Left colon (tissue), 2 donors: ENCODE data around the gene ACTR8. TPM values are rescaled to one million over a fixed set of nuclear protein-coding genes. Genes with fewer than 3 reads are reported as not detected.
A peak's percentile ranks its signal among the peaks of the same experiment; 100 is the strongest.

Experiments used
- ATAC-seq: fragments of 200-7000 bp; cut with Tn5 transposase; one replicate; pipeline ENCODE4 v1.9.1; 2020; ENCODE audit warnings: mild to moderate bottlenecking, moderate library complexity
- DNase-seq, 2 donors: peaks; one replicate each; pipeline ENCODE4 v3.0.0-alpha.2; 2020
- intact Hi-C, 2 donors: fragments of 100-400 bp; cut with DNase I in 1 of 2; cut with micrococcal nuclease in 1 of 2; formaldehyde crosslinking; loops; one replicate each; pipeline versions ENCODE4 v1.11.2 to v1.14.0; 2022; cut with DNase I, micrococcal nuclease
- total RNA-seq, 2 donors: library from RNA; stranded (reverse); fragmentation: NEBNext Ultra II Directional; extraction: Animal tissue kit (Norgen Biotek cat#: 25700); gene quantifications; one replicate each; pipeline ENCODE4 v1.2.1, GENCODE V29; 2021
- donor health status: DM: no; HTN: no; CAD: no.
- donor health status: DM: yes; HTN: yes; CAD: no.

ACTR8 gene
- total RNA-seq, 2 donors from 2014 or later: 19.0 to 27.7 TPM

DNA sequence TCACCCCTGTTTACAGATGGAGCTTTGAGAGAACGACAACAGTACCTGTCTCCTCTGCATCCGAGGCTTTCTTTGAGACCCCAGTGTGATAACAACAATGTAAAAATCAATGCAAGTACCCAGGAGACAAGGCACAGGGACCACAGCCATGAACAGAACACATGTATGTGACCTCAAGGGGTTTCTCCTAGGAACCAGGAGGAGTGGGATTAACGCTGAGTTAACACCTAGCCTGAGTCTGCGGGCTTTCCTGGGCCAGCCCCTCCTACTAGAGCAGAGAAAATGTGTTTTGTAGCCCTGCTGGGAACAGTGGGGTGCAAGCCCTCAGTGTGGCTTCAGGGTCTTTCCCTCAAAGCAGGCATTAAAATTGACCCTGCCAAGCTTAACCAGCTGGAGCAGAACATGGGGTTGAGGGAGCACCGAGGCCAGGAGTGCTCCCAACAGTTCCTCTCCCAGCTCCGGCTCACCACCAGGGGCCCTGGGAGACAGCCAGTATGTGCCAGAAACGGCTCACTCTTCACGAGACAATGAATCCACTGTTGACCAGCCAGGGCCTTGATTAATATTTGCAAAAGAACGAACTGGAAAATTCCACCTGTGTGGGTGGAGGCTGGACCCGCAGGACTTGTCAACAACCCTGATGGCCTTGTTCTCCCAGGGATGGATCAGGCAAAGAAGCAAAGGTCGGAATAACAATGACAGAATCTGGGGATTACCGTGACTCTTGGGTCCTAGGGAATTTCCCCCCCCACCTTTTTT lies 39.3 kb downstream of the ACTR8 start:
- intact Hi-C loops: no loop called here
- DNase-seq: peak; percentile 75 to 85
- peak; percentile 57 for ATAC-seq

DNA sequence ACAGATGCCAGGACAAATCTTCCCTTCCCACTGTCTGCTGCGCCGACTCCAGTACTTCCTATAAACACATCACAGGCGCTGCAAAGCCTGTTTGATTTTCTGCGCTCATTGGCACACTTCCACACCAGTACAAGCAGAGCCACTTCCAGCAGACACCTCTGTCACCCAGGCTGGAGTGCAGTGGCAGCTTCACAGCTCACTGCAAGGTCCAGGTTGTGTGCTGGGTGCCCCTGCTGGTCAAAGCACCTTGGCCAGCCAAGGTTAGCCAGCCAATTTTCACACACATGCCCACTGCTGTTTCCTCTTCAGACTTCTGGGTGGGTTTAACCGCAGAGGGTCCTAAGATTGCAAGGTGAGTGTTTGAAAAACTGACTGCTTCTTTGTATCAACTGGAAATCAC lies 40.7 kb downstream of the ACTR8 start:
- DNase-seq (peak; percentile 60 to 73), ATAC-seq (peak; percentile 33)
- intact Hi-C loops: no loop called here

DNA sequence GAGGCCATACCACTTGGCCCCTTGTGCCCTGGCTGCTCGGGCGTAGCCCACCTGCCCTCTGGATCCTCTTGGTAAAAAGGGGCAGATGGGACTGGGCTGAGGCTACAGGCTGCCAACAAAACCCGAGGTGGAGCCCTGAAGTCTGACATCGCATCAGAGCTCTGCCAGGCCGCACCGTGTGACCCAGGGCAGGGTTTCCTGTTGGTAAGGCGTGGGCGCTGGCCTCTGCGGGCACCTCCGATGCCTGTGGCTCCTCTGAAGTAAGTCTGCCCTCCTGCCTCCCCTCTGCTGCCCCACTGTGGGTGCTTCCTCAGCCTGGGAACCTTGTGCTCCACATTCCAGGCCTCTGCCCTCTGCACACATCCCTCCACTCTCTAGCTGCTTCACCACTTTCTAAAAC lies 44.6 kb downstream of the ACTR8 start:
- intact Hi-C loops: no loop called here
- ATAC-seq (no peak), DNase-seq (no peak)

DNA sequence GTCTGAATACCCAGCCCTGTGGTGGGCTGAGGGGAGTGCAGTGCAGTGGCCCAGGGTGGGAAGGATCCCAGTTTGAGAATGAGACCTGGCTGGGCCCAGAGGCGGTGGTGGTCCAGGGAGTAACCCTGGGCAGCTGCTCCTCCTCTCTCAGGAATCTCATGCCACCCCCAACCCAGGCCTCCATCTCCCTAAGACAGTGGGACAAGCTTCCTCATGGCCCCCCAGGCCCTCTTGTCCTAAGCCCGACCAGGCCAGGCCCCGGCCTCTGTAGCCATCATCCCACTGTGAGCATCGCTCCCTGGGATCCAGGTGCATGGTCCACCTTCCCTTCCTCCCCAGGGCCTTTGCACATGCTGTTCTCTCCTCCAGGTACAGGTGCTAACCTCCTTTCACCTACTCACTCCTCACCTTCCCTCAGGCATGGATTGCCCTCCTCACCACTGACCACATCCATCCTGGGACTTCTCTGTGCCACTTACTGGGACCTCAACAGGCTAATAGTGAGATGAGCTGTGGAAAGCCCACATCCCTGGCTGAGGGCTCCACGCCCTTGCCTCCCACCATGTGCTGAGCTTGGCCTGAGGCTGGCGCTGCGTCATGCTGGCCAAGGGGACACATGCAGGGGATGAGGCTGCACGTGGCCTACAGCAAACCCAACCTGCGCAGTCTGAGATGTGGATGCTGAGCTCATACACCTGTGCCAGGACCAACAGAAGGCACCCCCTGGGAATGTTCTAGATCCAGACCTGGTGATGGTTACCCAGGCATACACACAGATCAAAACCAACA lies 45.7 kb downstream of the ACTR8 start:
- intact Hi-C loops: no loop called here
- no peak for ATAC-seq
- DNase-seq: no peak

DNA sequence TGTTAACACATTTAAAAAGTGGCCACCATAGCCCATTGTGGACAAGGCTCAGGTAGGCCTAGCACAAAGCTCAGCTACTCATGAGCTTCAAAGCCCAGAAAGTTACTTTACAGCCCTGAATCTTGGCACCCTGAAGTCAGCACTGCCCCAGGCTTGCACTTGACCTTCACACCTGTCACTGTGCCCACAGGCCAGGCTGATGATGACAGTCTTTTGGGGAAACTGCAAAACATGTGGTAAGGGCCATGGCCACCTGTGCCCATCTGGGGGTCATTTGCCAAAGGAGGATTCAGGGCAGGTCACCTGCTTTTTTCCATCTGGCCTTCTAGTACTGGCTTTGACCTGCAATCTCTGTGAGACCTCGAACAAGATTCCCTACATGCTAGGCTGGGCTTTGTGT lies 46.7 kb downstream of the ACTR8 start:
- ATAC-seq (no peak), DNase-seq (no peak)
- intact Hi-C loops: no loop called here

DNA sequence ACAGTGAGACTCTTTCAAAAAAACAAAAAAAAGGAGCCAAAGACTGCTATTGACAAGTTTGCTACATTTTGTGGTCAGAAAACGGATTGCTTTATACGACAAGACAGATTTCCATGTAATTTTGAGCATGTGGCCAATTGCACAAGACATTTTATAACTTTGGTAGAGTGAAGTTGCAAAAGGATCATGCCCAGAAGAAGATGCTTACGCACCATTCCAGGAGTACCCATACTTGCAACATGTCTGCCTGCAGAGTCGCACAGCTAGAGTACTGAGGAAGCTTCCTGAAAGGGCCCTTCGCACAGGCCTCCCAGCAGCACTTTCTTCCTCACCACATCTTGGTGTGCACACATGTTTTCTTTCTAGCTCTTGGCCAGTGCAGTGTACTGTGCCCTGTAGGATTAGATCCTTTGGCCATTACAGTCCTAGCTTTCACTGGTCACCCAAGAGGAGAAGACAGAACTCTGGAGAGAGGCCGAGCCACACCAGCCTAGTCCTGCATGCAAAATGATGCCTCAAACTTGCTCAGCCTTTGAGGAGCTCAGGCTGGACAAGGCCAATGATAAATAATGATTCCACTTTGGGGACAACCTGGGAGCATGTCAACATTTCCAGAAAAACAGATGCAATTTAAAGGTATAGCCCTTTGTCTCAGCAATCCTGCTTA lies 47.4 kb downstream of the ACTR8 start:
- intact Hi-C loops: no loop called here
- no peak for DNase-seq
- ATAC-seq: no peak

DNA sequence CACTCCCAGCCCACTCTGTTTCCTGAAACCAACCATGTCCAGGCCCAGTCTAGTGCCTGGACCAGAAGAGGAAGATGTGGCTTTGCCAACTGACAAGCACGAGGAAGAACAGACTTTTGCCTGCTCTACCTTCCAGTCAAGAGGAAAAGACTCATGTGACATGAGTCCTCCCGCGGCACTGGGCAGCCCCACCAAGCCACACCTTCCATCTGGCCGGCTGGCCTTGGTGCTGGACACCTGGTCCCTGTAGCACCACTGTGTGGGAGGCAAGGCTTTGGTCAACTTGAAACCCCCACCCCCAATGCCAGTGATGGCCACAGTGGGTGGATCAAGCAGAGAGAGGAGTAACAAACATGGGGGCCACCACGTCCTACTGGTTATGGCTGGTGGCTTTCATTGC lies 48.3 kb downstream of the ACTR8 start:
- no peak for ATAC-seq
- intact Hi-C loops: no loop called here
- no peak for DNase-seq

DNA sequence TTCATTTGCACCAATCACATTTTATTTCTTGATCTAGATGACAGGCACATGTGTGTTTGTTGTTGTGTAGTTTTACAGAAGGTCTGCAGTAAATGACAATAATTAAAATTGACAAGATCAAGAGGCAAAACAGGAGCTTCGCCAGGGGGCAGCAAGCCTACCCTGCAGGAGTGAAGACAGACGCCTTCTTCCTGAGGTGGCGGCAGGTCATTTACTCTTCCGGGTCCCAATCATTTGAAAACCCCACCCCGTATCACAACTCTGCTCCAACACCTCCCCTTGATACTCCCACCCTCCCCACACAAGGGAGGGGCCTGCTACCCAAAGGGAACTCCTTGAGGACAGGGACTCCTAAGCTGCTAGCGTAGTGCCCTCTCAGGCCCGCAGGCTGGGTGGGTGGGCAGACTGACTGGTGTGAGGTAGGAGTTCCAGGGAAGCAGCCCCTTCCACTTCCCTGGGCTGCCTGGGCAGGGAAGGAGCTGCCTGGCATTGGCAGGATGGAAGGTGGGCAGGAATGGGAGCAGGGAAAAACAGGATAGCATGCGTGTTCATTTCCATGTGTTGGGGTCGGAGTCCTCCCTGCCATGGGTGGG lies 48.8 kb downstream of the ACTR8 start:
- intact Hi-C loops: no loop called here
- ATAC-seq (no peak), DNase-seq (no peak)

DNA sequence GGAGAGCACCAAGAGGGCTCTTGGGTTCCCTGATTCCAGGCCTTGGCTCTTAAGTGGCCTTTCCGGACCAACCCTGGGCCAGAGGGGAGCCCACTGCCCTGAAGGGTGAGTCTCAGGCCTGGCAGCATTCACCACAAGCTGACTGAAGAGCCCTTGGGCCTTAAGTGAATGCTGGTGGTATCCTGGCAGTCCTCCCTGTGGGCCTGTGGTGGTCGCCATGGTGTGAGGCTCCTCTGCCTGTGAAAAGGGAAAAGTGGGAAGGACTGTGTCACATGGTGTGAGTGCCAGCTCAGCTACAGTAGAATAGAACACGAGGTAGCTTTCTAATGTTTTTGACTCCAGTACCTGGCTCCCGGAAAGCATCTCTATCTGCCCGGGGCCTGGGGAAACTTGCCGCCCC lies 51.0 kb downstream of the ACTR8 start:
- DNase-seq (no peak), ATAC-seq (no peak)
- intact Hi-C loops: no loop called here

DNA sequence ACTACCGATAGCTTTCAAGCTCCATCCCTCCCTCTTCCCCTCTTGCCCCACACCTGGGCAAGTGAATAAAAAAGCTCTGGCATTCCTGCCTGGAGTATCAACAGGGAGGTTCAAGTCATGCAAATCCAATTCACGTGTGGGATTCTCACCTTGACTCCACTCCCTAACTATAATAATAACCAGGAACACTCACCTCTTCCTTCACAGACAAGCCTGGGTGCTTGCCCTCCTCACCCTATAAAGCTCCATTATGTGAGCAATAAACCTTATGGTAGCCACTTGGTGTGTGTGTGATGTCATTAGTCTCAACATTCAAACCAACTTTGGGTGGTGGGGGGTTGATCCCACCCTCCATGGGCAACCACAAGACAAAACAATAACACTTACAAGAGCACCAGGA lies 52.3 kb downstream of the ACTR8 start:
- ATAC-seq (peak; percentile 68), DNase-seq (no peak)
- intact Hi-C loops: no loop called here

DNA sequence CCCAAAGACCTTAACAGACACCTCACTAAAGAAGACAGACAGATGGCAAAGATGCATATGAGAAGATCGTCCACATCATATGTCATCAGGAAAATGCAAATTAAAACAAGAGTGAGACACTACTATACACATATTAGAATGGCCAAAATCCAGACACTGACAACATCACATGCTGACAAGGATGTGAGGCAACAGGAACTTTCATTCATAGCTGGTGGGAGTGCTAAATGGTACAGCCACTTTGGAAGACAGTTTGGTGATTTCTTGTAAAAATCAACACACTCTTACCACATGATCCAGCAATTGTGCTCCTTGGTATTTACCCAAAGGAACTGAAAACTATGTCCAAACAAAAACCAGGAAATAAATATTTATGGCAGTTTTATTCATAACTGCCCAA lies 53.4 kb downstream of the ACTR8 start:
- peak; percentile 22 for ATAC-seq
- DNase-seq: no peak
- intact Hi-C loops: no loop called here

DNA sequence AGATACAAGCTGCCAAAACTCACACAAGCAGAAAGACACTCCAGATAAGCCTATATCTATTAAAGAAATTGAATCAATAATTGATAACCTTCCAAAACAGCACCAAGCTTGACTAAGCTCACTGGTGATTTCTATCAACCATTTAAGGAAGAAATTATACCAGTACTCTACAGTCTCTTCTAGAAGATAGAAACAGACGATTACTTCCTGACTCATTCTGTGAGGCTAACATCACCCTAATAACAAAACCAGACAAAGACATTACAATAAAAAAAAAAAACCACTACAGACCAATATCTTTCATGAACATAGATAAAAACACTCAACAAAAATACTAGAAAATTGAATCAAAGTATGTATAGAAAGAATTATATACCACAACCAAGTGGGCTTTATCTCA lies 55.9 kb downstream of the ACTR8 start:
- no peak for ATAC-seq
- intact Hi-C loops: no loop called here
- no peak for DNase-seq

DNA sequence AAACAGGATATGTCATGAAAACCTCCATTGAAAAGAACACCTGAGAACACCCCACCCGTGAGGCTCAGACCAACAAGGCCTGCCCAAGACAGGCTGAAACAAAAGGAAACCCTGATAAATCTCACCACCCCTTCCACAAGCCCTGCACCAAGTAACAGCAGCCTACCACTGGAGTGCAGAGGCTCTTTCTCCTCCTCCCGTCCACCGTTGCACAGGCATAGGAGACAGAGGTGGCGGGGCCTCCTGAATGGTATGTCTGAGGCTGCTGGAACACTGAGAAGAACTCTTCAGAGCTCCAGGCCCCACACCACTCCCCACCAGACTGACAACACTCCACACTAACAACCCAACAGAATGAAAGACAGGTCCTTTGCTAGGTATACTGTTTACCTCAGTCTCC lies 57.2 kb downstream of the ACTR8 start:
- ATAC-seq (no peak), DNase-seq (no peak)
- intact Hi-C loops: no loop called here

DNA sequence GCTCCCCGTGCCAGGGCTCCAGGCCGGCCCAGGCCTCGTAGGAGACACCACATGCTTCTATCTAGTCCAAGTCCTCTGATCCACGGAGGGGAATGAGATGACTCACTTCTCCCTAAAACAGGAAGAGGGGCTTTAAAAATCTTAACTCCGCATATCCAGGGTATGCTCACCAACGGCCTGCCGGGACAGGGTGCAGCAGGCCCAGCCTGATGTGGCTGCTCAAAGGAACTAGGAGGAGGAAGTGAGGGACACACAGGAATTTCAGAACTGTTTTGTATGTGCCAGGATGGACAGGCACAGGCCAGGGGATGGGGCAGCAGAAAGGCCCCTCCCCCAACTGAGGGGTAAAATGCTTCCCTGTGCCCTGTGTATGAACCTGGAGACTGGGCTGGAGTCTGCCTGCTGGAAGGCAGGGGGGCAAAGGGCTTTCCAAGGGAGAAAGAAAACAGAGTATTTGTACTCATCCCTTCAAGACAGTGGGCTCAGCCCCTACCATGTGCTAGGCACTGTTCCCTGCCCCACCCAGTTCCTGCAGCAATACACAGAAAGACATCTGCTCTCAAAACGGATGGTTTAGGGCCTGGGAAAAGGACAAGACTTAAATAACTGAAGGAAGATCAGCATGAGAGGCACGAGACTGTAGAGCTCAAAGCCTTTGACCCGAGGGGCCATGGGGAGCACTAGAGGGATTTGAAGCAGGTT lies 57.8 kb downstream of the ACTR8 start:
- intact Hi-C loops: no loop called here
- DNase-seq: peak in 1 of 2 donors; percentile 17
- peak; percentile 15 for ATAC-seq

DNA sequence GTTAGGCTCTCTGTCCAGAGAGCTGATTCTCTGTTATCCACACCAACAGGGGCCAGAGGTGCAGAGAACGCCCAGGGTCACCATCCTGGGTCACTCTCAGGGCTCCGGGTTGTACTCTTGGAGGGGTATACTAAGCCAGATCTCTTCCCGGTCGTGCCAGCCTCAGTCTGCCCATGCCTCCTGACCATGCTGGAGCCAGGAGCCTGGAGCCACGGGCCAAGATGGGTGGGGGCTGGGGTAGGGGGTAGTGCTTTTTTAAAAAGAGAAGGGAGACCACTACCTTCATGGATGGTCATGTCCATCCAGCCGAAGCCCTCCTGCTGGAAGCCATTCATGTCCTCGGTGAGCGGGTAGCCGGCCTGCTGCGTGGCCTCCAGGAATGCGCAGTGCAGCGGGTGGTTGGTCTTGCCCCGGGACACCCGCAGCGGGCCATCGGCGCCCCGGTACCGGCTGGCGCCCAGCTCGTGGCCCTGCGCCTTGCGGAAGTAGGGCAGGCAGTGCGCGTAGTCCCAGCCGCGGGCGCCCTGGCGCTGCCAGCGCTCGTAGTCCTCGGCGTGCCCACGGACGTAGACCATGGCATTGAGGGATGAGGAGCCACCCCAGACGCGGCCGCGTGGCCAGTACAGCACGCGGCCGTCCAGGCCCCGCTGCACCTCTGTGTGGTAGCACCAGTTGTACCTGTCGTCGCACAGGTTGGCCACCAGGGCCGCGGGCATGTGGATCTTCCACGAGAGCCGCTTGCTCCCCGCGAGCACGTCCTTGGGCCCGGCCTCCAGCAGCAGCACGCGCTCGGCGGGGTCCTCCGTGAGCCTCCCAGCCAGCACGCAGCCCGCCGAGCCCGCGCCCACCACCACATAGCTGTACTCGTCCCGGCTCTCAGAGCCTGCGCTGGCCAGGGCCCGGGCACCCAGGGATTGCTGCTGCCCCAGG lies 58.7 kb downstream of the ACTR8 start:
- DNase-seq (peak in 1 of 2 donors; percentile 20), ATAC-seq (no peak)

DNA sequence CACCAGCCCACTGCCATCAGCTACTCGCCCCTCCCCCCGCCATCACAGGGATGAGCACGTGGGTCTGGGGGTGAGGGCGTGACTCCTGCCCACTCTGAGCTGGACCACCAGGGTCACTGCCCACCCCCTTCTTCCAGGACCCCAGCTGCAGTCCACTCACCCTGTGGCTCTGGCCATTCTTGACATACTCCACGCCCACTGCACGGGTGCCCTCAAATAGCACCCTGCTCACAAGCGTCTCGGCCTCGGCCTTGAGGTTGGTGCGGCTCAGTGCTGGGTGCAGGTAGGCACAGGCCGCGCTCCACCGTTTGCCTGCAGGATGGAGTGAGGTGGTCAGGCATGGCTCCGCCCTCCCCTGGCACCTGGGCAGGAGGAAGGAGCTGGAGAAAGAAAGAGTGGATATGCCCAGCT lies 59.6 kb downstream of the ACTR8 start:
- peak; percentile 9 for ATAC-seq
- DNase-seq: peak in 1 of 2 donors; percentile 20
- intact Hi-C loops: no loop called here

More for the DNA sequence above, 58.7 kb downstream of the ACTR8 start:
- intact Hi-C loops: no loop called here

DNA sequence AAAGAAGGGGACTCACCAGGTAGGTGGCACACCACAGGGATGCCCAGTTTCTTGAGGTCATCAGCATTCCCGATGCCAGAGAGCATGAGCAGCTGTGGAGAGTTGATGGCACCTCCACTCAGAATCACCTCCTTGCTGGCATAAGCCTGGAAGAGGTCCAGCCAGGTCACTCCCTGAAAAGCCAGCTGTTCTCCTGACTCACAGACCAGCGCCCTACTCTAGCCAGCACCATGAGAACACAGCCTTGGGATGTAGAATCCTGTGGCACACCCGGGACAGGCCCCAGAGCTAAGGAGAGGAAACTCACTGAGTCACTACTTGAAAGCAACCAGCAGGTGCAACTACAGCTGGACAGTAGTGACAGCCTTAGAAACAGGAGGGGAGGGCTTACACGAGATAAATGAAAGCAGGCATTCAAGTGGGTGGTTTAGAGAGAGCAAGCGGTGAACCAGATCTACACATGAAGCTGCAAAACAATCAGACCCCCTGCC lies 60.3 kb downstream of the ACTR8 start:
- peak in 1 of 2 donors; percentile 52 for DNase-seq
- peak; percentile 65 for ATAC-seq
- intact Hi-C loops: no loop called here
